Thoracic aorta (tissue), 2 donors: Measurements from ENCODE around the gene TGFB1. TPM values are rescaled to one million over a fixed set of nuclear protein-coding genes. Genes with fewer than 3 reads are reported as not detected.

Experiments used
- ATAC-seq: fragments of 150-250 bp; one replicate; pipeline ENCODE4 v1.8.0; 2017; ENCODE audit warnings: low read depth; ENCODE audit not compliant: insufficient number of reproducible peaks, low FRiP score
- DNase-seq: peaks from one replicate; pipeline ENCODE4 v3.0.0-alpha.2; 2020; ENCODE audit warnings: low spot score
- H3K27ac ChIP-seq, 2 donors: fragments of 200-600 bp; sonication (generic); 1 replicate in 1 of 2; 2 replicates in 1 of 2; pipeline ENCODE4 v1.5.1; 2016; ENCODE audit warnings: mild to moderate bottlenecking in 2 of 2, moderate library complexity in 2 of 2
- H3K27me3 ChIP-seq: fragments of 200-600 bp; sonication (generic); replicated peaks from 2 replicates; pipeline ENCODE4 v1.6.0; 2016; ENCODE audit warnings: mild to moderate bottlenecking; ENCODE audit not compliant: insufficient read depth
- H3K36me3 ChIP-seq: fragments of 200-600 bp; sonication (generic); one replicate; pipeline ENCODE4 v1.5.1; 2016
- H3K4me1 ChIP-seq, 2 donors: fragments of 200-600 bp; sonication (generic); 1 replicate in 1 of 2; 2 replicates in 1 of 2; pipeline versions ENCODE4 v1.5.1 to v1.6.0; 2016; ENCODE audit warnings: low read depth in 2 of 2, mild to moderate bottlenecking in 1 of 2; ENCODE audit not compliant: control insufficient read depth in 1 of 2
- H3K4me3 ChIP-seq: fragments of 200-600 bp; sonication (generic); 2 replicates; pipeline ENCODE4 v1.5.1; 2016; ENCODE audit warnings: mild to moderate bottlenecking
- H3K9me3 ChIP-seq: fragments of 200-600 bp; sonication (generic); 2 replicates; pipeline ENCODE4 v1.5.1; 2016
- total RNA-seq, 2 donors: library from RNA; depleted of rRNA; stranded (reverse); fragments of >200 nt; gene quantifications; one replicate each; pipeline versions ENCODE4 v1.1.0 to v1.2.3, GENCODE V29; 2016
- TF ChIP-seq, protein P1 (sequence below): fragments of 200-600 bp; sonication (generic); IDR thresholded peaks from one replicate; pipeline ENCODE4 v1.5.1; 2019; ENCODE audit warnings: antibody characterized with exemption

The TGFB1 gene
- total RNA-seq, 2 donors from 2014 or later: 55.1 to 69.6 TPM

DNA sequence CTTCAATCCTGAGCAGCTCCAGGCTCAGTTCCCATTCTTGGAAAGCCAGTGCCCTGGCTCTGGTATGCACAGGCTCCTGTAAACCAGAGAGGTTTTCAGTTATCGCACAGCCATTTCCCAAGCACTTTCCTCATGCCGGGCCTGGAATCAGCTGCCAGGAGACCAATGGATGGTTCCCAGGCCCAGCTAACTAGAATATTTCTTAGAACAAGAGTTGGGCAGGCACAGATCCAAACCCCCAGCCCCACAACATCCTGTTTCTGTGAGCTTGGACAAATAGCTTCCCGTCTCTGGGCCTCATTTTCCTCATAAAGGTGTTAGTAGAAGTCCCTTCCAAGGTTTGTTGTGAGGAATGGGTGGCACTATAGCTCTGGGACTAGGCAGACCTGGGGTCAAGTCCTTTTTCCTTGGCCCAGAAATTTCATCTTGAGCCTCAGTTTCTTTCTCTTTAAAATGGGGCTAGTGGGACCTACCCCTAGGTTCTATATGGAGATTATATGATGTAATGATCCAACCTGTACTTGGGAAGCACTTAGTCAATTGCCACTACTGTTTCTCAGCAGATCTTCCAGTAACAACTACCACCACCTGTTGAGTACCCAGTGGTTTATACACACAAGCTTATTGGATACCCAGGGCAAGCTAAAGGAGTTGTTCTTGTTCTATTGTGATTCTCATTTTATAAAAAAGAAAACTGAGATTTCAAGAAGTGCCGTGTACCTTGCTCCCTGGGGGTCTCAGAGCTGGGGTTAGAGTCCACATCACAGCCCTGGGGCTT lies 48.8 kb downstream of the TGFB1 start:
- DNase-seq (no peak), ATAC-seq (no peak)
- no peak overlapping the region for H3K27ac ChIP-seq
- H3K9me3 ChIP-seq: no peaks in the 10 kb centered on the region
- peaks cover 7 to 21% of the 10 kb centered on the region in 2 donors for H3K4me1 ChIP-seq
- no peaks in the 10 kb centered on the region for H3K27me3 ChIP-seq
- TF ChIP-seq, protein P1, sequence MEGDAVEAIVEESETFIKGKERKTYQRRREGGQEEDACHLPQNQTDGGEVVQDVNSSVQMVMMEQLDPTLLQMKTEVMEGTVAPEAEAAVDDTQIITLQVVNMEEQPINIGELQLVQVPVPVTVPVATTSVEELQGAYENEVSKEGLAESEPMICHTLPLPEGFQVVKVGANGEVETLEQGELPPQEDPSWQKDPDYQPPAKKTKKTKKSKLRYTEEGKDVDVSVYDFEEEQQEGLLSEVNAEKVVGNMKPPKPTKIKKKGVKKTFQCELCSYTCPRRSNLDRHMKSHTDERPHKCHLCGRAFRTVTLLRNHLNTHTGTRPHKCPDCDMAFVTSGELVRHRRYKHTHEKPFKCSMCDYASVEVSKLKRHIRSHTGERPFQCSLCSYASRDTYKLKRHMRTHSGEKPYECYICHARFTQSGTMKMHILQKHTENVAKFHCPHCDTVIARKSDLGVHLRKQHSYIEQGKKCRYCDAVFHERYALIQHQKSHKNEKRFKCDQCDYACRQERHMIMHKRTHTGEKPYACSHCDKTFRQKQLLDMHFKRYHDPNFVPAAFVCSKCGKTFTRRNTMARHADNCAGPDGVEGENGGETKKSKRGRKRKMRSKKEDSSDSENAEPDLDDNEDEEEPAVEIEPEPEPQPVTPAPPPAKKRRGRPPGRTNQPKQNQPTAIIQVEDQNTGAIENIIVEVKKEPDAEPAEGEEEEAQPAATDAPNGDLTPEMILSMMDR: no peak
- H3K4me3 ChIP-seq: no peak overlapping the region
- peaks cover 56% of the 10 kb centered on the region for H3K36me3 ChIP-seq

DNA sequence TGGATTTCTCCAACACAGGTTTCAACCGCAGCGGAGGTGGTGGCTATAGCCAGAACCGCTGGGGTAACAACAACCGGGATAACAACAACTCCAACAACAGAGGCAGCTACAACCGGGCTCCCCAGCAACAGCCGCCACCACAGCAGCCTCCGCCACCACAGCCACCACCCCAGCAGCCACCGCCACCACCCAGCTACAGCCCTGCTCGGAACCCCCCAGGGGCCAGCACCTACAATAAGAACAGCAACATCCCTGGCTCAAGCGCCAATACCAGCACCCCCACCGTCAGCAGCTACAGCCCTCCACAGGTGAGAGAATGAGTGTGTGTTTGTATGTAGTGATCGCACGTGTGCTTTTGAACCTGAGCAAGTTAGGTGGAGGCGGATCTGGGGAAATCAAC lies 49.8 kb downstream of the TGFB1 start:
- no peaks in the 10 kb centered on the region for H3K27me3 ChIP-seq
- ATAC-seq (no peak), DNase-seq (no peak)
- no peaks in the 10 kb centered on the region for H3K9me3 ChIP-seq
- peaks cover 56% of the 10 kb centered on the region for H3K36me3 ChIP-seq
- H3K27ac ChIP-seq: no peak overlapping the region
- H3K4me3 ChIP-seq: no peak overlapping the region
- TF ChIP-seq, protein P1: no peak
- peaks cover 9 to 25% of the 10 kb centered on the region in 2 donors for H3K4me1 ChIP-seq

DNA sequence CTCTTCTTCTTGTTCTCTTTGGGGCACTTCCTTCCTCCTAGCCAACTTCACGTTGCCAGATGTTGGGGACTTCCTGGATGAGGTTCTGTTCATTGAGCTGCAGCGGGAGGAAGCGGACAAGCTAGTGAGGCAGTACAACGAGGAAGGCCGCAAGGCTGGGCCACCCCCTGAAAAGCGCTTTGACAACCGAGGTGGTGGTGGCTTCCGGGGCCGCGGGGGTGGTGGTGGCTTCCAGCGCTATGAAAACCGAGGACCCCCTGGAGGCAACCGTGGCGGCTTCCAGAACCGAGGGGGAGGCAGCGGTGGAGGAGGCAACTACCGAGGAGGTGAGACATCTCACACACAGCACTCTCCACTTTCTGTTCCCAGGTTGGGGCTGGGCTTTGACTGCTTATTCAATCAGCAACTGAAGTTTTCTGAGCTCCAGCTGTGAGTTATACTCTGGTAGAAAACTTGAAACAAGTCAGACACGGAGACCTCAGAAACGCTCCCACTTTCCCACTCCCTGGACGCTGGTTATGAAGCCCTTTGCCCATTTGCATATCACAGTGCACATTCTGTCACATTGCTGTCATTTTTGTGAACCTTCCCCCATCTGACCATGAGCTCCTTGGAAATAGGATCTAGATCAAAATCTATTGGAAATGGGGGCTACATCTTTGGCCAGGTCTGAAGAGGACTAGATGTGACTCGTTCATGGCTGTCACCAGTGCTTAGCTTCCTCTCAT lies 50.9 kb downstream of the TGFB1 start:
- Histone ChIP-seq H3K4me3 (no peak overlapping the region), H3K27ac (peak overlapping the region in 1 of 2 donors; percentile 19), H3K27me3 (no peaks in the 10 kb centered on the region), H3K4me1 (peaks cover 10 to 26% of the 10 kb centered on the region in 2 donors), H3K9me3 (no peaks in the 10 kb centered on the region), H3K36me3 (peaks cover 56% of the 10 kb centered on the region)
- TF ChIP-seq, protein P1: no peak
- ATAC-seq (no peak), DNase-seq (no peak)

DNA sequence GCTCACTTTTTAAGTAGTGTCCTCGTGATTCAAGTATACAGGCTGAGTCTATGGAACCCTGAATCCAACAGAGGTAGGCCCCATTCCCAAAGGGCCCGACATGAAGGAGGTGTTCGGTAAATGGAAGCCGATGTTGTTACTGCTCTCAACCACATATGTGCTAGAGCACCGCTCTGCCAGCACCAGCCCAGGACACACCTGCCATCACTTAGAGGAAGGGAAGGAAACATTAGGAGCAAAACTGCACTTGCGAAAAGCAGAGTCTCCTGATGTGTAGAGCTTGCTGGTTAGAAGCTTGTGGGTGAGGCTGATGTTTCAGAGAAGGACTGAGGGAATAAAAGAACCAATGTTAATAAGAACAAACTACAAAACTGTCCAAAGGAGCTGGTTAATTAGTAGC lies 53.2 kb downstream of the TGFB1 start:
- Histone ChIP-seq H3K9me3 (no peaks in the 10 kb centered on the region), H3K36me3 (peaks cover 55% of the 10 kb centered on the region), H3K4me3 (no peak overlapping the region), H3K27ac (peak overlapping the region; percentile 76 to 86), H3K4me1 (peaks cover 14 to 36% of the 10 kb centered on the region in 2 donors), H3K27me3 (no peaks in the 10 kb centered on the region)
- TF ChIP-seq, protein P1: no peak
- ATAC-seq (no peak), DNase-seq (no peak)

DNA sequence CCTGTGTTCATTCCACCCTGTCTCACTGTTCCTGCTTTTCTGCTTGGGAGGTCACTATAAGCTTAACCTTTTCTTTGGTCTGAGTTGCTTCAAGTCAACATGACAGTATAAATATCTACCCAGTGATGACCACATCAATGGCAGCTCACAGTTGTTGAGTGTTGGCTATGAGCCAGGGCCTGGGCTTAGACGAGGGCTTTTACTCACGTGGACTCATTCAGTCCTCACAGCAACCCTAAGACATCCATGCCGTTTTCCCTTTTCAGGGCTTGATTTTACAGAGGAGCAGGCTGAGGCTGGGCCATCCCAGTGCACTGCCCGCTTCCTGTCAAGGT lies 54.0 kb downstream of the TGFB1 start:
- H3K4me3 ChIP-seq: no peak overlapping the region
- peak overlapping the region; percentile 76 to 86 for H3K27ac ChIP-seq
- DNase-seq: no peak
- no peak for ATAC-seq
- peaks cover 55% of the 10 kb centered on the region for H3K36me3 ChIP-seq
- TF ChIP-seq, protein P1: no peak
- no peaks in the 10 kb centered on the region for H3K27me3 ChIP-seq
- H3K9me3 ChIP-seq: no peaks in the 10 kb centered on the region
- peaks cover 14 to 36% of the 10 kb centered on the region in 2 donors for H3K4me1 ChIP-seq
